VCaP (cell line): ENCODE data around the gene TIMMDC1.

Source experiments
- H3K27ac ChIP-seq: fragments of 450-650 bp; 2 replicates; pipeline ENCODE4 v1.5.1; 2017
- TF ChIP-seq, protein P1 (sequence below): fragments of 450-650 bp; conservative IDR thresholded peaks from 2 replicates; pipeline ENCODE4 v1.5.1; 2017; ENCODE audit warnings: mild to moderate bottlenecking, moderate library complexity

TIMMDC1 gene

GRCh38 chr3:119529883-119530282 is 31.5 kb downstream of the TIMMDC1 start:
- TF ChIP-seq, protein P1, sequence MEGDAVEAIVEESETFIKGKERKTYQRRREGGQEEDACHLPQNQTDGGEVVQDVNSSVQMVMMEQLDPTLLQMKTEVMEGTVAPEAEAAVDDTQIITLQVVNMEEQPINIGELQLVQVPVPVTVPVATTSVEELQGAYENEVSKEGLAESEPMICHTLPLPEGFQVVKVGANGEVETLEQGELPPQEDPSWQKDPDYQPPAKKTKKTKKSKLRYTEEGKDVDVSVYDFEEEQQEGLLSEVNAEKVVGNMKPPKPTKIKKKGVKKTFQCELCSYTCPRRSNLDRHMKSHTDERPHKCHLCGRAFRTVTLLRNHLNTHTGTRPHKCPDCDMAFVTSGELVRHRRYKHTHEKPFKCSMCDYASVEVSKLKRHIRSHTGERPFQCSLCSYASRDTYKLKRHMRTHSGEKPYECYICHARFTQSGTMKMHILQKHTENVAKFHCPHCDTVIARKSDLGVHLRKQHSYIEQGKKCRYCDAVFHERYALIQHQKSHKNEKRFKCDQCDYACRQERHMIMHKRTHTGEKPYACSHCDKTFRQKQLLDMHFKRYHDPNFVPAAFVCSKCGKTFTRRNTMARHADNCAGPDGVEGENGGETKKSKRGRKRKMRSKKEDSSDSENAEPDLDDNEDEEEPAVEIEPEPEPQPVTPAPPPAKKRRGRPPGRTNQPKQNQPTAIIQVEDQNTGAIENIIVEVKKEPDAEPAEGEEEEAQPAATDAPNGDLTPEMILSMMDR: no peak
- no peak overlapping the region for H3K27ac ChIP-seq

GRCh38 chr3:119530456-119530855 is 32.1 kb downstream of the TIMMDC1 start:
- no peak overlapping the region for H3K27ac ChIP-seq
- TF ChIP-seq, protein P1: no peak

GRCh38 chr3:119531151-119531550 is 32.8 kb downstream of the TIMMDC1 start:
- TF ChIP-seq, protein P1: no peak
- no peak overlapping the region for H3K27ac ChIP-seq

DNA sequence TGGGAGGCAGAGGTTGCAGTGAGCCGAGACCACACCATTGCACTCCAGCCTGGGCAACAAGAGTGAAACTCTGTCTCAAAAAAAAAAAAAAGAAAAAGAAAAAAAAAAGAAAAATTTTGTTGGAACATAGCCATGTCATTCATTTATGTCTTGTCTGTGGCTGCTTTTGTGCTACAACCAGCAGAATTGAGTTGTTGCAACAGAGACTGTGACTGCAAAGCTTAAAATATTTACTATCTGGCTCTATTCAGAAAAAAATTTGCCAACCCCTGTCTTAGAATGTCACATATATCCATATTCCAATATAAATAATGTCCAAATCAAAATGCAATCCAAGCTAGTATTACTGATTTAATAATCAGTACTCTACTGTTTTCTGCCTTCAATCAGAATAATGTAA is 35.9 kb downstream of the TIMMDC1 start:
- TF ChIP-seq, protein P1: no peak
- H3K27ac ChIP-seq: no peak overlapping the region

GRCh38 chr3:119536757-119537156 is 38.4 kb downstream of the TIMMDC1 start:
- H3K27ac ChIP-seq: no peak overlapping the region
- TF ChIP-seq, protein P1: no peak

- TF ChIP-seq, protein P1: no peak
- no peak overlapping the region for H3K27ac ChIP-seq
Measured at GRCh38 chr3:119538772-119539171, 40.4 kb downstream of the TIMMDC1 start.

DNA sequence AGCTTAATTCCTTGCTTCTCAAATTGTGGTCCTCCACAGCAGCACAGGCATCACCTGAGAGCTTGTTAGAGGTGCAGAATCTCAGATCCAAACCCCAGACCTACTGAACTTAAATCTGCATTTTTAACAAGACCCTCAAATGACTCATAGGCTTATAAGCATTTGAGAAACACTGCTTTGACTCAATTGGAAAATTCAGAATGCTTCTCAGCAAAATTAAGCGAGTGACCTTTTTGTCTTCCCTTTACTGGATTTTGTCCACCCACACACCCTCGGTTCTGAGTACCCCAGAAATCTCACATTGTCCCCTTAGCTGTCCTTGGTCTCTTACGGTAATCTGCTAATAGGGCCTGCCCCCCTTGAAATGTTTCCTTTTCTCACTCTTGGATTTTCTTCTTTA is 43.2 kb downstream of the TIMMDC1 start:
- TF ChIP-seq, protein P1: no peak
- no peak overlapping the region for H3K27ac ChIP-seq
